HCT116 (cell line): ENCODE results near the gene DNM2. TPM values are rescaled to one million over a fixed set of nuclear protein-coding genes. Genes with fewer than 3 reads are reported as not detected.

Experiments used
- ATAC-seq: fragments of 200-7000 bp; cut with Tn5 transposase; 2 replicates; pipeline ENCODE4 v1.9.1; 2020; ENCODE audit warnings: mild to moderate bottlenecking, moderate library complexity
- BruUV-seq: library from RNA; stranded (reverse); fragments of 400-500 nt; replicated peaks from 2 replicates; lab custom pipeline; 2021; lab: Mats Ljungman, UMichigan
- CTCF ChIA-PET: fragments of 300-600 bp; sonication (Branson Sonifier 250); formaldehyde crosslinking; loops from one replicate; lab custom pipeline; 2021; ENCODE audit warnings: antibody characterized with exemption; lab: Charles Lee
- POLR2A ChIA-PET: fragments of 300-600, 350-600 bp; sonication (Branson Sonifier 250); formaldehyde crosslinking; loops from one replicate; lab custom pipeline; 2021; ENCODE audit warnings: antibody characterized with exemption; lab: Charles Lee
- RAD21 ChIA-PET, 2 experiments: fragments of 300-600 bp; sonication (Branson Sonifier 250); formaldehyde crosslinking; loops; one replicate each; lab custom pipeline; 2023; ENCODE audit warnings: low total read pairs in 2 of 2; ENCODE audit not compliant: uncharacterized antibody in 2 of 2, unreplicated experiment in 2 of 2, low non-redundant PET in 1 of 2; lab: Charles Lee
- DNase-seq: peaks from one replicate; pipeline ENCODE4 v3.0.0-alpha.2; 2010; ENCODE audit warnings: low read depth, low spot score
- H2AFZ ChIP-seq: fragments of 200-600 bp; shearing (Covaris generic), sonication (generic); 2 replicates; pipeline ENCODE4 v1.6.1; 2017; ENCODE audit warnings: low read depth, mixed run types, mixed read lengths, antibody characterized with exemption, low read length; ENCODE audit not compliant: poor library complexity, severe bottlenecking
- H3K27ac ChIP-seq: 2 replicates; pipeline ENCODE4 v1.5.1; 2012; ENCODE audit warnings: low read depth, low read length
- H3K27me3 ChIP-seq: fragments of 200-600 bp; sonication (generic); 2 replicates; pipeline ENCODE4 v1.6.1; 2016; ENCODE audit warnings: mixed run types, low read length, mixed read lengths; ENCODE audit not compliant: insufficient read depth
- H3K36me3 ChIP-seq, 2 experiments: fragments of 200-500 bp in 1 of 2; fragments of 200-600 bp in 1 of 2; sonication (Bioruptor generic) in 1 of 2; sonication (generic) in 1 of 2; 2 replicates each; pipeline versions ENCODE4 v1.5.1 to v1.6.1; 2014 to 2016; ENCODE audit warnings: low read length in 2 of 2, inconsistent platforms in 1 of 2, mixed read lengths in 1 of 2, mixed run types in 1 of 2; ENCODE audit not compliant: insufficient read depth in 2 of 2, control insufficient read depth in 1 of 2
- H3K4me1 ChIP-seq, 2 experiments: fragments of 200-600 bp in 1 of 2; sonication (generic) in 1 of 2; 2 replicates each; pipeline versions ENCODE4 v1.5.1 to v1.6.1; 2012 to 2017; ENCODE audit warnings: low read length in 2 of 2, inconsistent platforms in 1 of 2, mild to moderate bottlenecking in 1 of 2, mixed read lengths in 1 of 2, mixed run types in 1 of 2, moderate library complexity in 1 of 2; ENCODE audit not compliant: insufficient read depth in 2 of 2, control insufficient read depth in 1 of 2
- H3K4me2 ChIP-seq: fragments of 200-600 bp; sonication (generic); 2 replicates; pipeline ENCODE4 v1.6.1; 2017; ENCODE audit warnings: mixed run types, low read length, mixed read lengths
- H3K4me3 ChIP-seq, 2 experiments: fragments of 200-600 bp in 1 of 2; sonication (generic) in 1 of 2; replicated peaks in 1 of 2; 2 replicates each; pipeline ENCODE4 v1.5.1; 2011 to 2016; ENCODE audit warnings: low read length in 2 of 2, control low read depth in 1 of 2, low read depth in 1 of 2, mild to moderate bottlenecking in 1 of 2, mixed read lengths in 1 of 2, mixed run types in 1 of 2
- H3K79me2 ChIP-seq: fragments of 200-600 bp; sonication (generic); 2 replicates; pipeline ENCODE4 v1.6.1; 2017; ENCODE audit warnings: mild to moderate bottlenecking, mixed run types, low read length, moderate library complexity, mixed read lengths; ENCODE audit not compliant: insufficient read depth
- H3K9ac ChIP-seq: fragments of 200-600 bp; sonication (generic); 2 replicates; pipeline ENCODE4 v1.6.1; 2016; ENCODE audit warnings: low read length, mixed read lengths
- H3K9me2 ChIP-seq: fragments of 200-600 bp; sonication (generic), shearing (Covaris generic); 2 replicates; pipeline ENCODE4 v1.6.1; 2017; ENCODE audit warnings: mixed run types, mild to moderate bottlenecking, moderate library complexity; ENCODE audit not compliant: insufficient read depth
- H3K9me3 ChIP-seq, 2 experiments: fragments of 200-500 bp in 1 of 2; fragments of 200-600 bp in 1 of 2; sonication (Bioruptor generic) in 1 of 2; sonication (generic) in 1 of 2; 2 replicates each; pipeline ENCODE4 v1.6.1; 2014 to 2017; ENCODE audit warnings: low read length in 2 of 2, mixed read lengths in 2 of 2, inconsistent platforms in 1 of 2, low read depth in 1 of 2, mild to moderate bottlenecking in 1 of 2, mixed run types in 1 of 2, moderate library complexity in 1 of 2; ENCODE audit not compliant: control insufficient read depth in 1 of 2, insufficient read depth in 1 of 2
- H4K20me1 ChIP-seq: fragments of 200-600 bp; sonication (generic), shearing (Covaris generic); 2 replicates; pipeline ENCODE4 v1.6.1; 2017; ENCODE audit warnings: mixed run types, mild to moderate bottlenecking, moderate library complexity; ENCODE audit not compliant: insufficient read depth
- EGR1 ChIP-seq: IDR thresholded peaks from 2 replicates; pipeline ENCODE4 v1.6.1; 2012; ENCODE audit warnings: low read depth
- EZH2 ChIP-seq: fragments of 200-600 bp; sonication (generic); IDR thresholded peaks from 2 replicates; pipeline ENCODE4 v1.6.1; 2017; ENCODE audit warnings: antibody characterized with exemption, mixed run types
- RAD21 ChIP-seq: IDR thresholded peaks from 2 replicates; pipeline ENCODE4 v1.6.1; 2012; ENCODE audit warnings: low read depth, mild to moderate bottlenecking
- SIN3A ChIP-seq: IDR thresholded peaks from 2 replicates; pipeline ENCODE4 v1.6.1; 2012; ENCODE audit warnings: low read depth
- SP1 ChIP-seq: IDR thresholded peaks from 2 replicates; pipeline ENCODE4 v1.6.1; 2012; ENCODE audit warnings: low read depth
- intact Hi-C: fragments of 100-400 bp; cut with micrococcal nuclease; formaldehyde crosslinking; loops from 2 replicates; pipeline ENCODE4 v1.10.0; 2022
- total RNA-seq: library from RNA; stranded (reverse); gene quantifications from one replicate; pipeline ENCODE4 v1.2.1, GENCODE V29; 2021; ENCODE audit not compliant: unreplicated experiment
- TF ChIP-seq, protein P1 (sequence below): IDR thresholded peaks from 2 replicates; pipeline ENCODE4 v1.6.1; 2012; ENCODE audit warnings: low read depth

Gene DNM2
- total RNA-seq, 1 experiment from 2014 or later: 183 TPM

DNA sequence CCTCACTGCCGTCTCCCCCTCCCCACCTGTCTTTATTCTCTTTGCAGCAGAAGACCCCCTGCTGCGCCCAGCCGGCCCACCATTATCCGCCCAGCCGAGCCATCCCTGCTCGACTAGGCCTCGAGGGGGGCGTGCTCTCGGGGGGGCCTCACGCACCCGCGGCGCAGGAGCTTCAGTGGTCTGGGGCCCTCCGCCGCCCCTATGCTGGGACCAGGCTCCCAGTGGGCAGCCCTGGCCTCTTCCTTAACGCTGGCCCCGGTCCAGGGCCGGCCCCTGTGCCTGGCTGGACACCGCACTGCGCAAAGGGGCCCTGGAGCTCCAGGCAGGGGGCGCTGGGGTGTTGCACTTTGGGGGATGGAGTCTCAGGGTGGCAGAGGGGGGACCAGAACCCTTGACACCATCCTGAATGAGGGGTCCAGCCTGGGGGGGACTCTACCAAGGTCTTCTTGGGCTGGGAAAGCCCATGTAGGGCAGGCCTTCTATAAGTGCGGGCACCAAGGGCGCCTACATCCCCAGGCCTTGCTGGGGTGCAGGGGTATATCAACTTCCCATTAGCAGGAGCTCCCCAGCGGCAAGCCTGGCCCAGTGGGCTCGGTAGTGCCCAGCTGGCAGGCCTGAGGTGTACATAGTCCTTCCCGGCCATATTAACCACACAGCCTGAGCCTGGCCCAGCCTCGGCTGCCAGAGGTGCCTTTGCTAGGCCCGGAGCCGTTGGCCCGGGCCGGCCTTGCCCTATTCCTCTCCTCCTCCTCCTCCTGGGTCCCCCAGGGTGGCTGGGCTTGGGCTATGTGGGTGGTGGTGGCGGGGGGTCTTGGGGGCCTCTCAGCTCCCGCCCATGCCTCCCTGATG, 113.3 kb downstream of the DNM2 start (continued):
- TF ChIP-seq, protein P1, sequence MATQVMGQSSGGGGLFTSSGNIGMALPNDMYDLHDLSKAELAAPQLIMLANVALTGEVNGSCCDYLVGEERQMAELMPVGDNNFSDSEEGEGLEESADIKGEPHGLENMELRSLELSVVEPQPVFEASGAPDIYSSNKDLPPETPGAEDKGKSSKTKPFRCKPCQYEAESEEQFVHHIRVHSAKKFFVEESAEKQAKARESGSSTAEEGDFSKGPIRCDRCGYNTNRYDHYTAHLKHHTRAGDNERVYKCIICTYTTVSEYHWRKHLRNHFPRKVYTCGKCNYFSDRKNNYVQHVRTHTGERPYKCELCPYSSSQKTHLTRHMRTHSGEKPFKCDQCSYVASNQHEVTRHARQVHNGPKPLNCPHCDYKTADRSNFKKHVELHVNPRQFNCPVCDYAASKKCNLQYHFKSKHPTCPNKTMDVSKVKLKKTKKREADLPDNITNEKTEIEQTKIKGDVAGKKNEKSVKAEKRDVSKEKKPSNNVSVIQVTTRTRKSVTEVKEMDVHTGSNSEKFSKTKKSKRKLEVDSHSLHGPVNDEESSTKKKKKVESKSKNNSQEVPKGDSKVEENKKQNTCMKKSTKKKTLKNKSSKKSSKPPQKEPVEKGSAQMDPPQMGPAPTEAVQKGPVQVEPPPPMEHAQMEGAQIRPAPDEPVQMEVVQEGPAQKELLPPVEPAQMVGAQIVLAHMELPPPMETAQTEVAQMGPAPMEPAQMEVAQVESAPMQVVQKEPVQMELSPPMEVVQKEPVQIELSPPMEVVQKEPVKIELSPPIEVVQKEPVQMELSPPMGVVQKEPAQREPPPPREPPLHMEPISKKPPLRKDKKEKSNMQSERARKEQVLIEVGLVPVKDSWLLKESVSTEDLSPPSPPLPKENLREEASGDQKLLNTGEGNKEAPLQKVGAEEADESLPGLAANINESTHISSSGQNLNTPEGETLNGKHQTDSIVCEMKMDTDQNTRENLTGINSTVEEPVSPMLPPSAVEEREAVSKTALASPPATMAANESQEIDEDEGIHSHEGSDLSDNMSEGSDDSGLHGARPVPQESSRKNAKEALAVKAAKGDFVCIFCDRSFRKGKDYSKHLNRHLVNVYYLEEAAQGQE: no peak
- no peak for TF ChIP-seq EZH2
- TF ChIP-seq EGR1: no peak
- no peak for TF ChIP-seq SIN3A
- TF ChIP-seq, all 23 proteins: peak for 0

DNA sequence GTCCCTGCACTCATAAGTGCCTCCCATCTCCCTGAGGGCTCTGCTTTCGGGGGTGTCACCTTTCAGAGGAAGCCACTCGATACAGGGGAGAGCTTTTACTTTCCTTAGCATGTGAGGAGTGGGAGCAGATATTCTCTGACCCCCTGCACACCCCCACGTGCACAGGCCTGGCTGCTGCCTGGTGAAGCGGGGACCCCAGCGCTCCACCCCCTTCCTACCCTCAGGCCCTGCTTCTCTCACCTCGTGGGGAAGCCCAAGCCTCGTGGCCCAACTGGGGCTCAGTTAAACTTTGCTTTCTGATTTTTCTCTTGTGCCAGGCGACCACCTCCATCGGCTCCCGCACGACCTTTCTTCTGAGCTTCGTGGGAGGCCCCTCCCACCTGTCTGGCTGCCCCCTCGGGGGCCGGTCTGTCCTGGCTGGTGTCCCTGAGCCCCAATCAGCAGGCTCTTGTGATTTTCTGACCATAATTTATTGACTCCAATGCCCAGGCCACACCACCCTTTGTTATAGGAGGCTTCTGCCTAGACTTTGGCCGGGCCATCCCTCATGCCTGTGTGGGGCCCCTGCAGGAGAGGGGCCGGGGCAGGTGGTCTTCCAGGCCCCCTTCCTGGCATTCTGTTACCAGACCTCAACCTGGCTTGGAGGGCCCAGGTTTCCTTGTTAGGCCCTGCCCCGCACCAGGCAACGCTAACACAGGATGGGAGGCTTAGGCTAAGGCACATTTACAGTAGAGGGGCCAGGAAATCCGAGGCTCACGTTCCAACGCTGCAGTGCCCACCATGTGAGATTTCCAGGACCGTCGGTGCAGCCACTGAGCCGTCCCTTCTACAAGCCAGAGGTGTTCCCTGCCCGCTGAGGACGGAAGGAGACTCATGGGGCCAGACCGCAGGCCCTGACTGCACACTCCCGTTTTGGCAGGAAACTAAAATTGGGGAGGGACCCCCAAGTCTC, 114.4 kb downstream of the DNM2 start:
- ATAC-seq (no peak), DNase-seq (no peak)
- Histone ChIP-seq H3K4me2 (no peak overlapping the region), H3K79me2 (no peaks in the 10 kb centered on the region), H3K27ac (no peak overlapping the region), H3K4me1 (peaks cover 10 to 22% of the 10 kb centered on the region in 2 experiments; a peak in 3 of 4 replicates), H3K36me3 (peaks cover 9% of the 10 kb centered on the region in 2 experiments; a peak in 3 of 4 replicates), H3K9ac (no peak overlapping the region), H3K9me2 (no peaks in the 10 kb centered on the region), H3K9me3 (no peaks in the 10 kb centered on the region; a peak in 1 of 4 replicates), H2AFZ (no peak overlapping the region), H3K4me3 (no peak overlapping the region), H4K20me1 (no peaks in the 10 kb centered on the region), H3K27me3 (no peaks in the 10 kb centered on the region)
- ChIA-PET CTCF (no interaction called here), POLR2A (no interaction called here), RAD21 (no interaction called here)
- BruUV-seq: no TSS peak
- intact Hi-C loops: no loop called here
- no peak for TF ChIP-seq SP1
- TF ChIP-seq, protein P1: no peak
- TF ChIP-seq RAD21: no peak
